Vagina (tissue), 2 donors: ENCODE results near the gene SIK3.

Experiments
- CTCF ChIP-seq, 3 experiments: fragments of 450-650 bp in 2 of 3; fragments of 200-600 bp in 1 of 3; sonication (generic) in 1 of 3; IDR thresholded peaks; one replicate each; pipeline ENCODE4 v1.5.1; 2017 to 2019; ENCODE audit warnings: antibody characterized with exemption in 3 of 3, mild to moderate bottlenecking in 2 of 3, moderate library complexity in 2 of 3
- POLR2AphosphoS5 ChIP-seq, 2 donors: sonication (generic); formaldehyde crosslinking; IDR thresholded peaks; one replicate each; pipeline ENCODE4 v1.9.0; 2017; ENCODE audit warnings: antibody characterized with exemption in 2 of 2, mild to moderate bottlenecking in 2 of 2, low read depth in 1 of 2; ENCODE audit not compliant: insufficient read depth in 1 of 2

GRCh38 chr11:116826751-116827431, 271.3 kb downstream of the SIK3 start:
- no peak for TF ChIP-seq CTCF (IDR thresholded peaks at IDR 0.05)
- no peak for TF ChIP-seq POLR2AphosphoS5 (IDR thresholded peaks at IDR 0.05; ENCODE audit: insufficient read depth in 1 of 2, low read depth in 1 of 2)
